Testis (tissue), 3 donors: Measurements from ENCODE around the gene ANKRD35. TPM values are rescaled to one million over a fixed set of nuclear protein-coding genes. Genes with fewer than 3 reads are reported as not detected.
A peak's percentile ranks its signal among the peaks of the same experiment; 100 is the strongest.

Experiments
- DNase-seq: peaks from one replicate; pipeline ENCODE4 v3.0.0-alpha.2; 2019
- H3K27ac ChIP-seq, 2 donors: fragments of 200-600 bp; sonication (generic); one replicate each; pipeline ENCODE4 v1.5.1; 2019
- H3K27me3 ChIP-seq: fragments of 200-600 bp; sonication (generic); one replicate; pipeline ENCODE4 v1.5.1; 2019
- H3K36me3 ChIP-seq: fragments of 200-600 bp; sonication (generic); one replicate; pipeline ENCODE4 v1.5.1; 2017; ENCODE audit warnings: low read depth; ENCODE audit errors: missing control alignments
- H3K4me1 ChIP-seq: fragments of 200-600 bp; sonication (generic); one replicate; pipeline ENCODE4 v1.5.1; 2019
- H3K4me3 ChIP-seq, 2 donors: fragments of 200-600 bp; sonication (generic); one replicate each; pipeline ENCODE4 v1.5.1; 2017 to 2019
- H3K9me3 ChIP-seq: fragments of 200-600 bp; sonication (generic); one replicate; pipeline ENCODE4 v1.5.1; 2017
- CTCF ChIP-seq, 3 experiments: fragments of 450-650 bp in 2 of 3; fragments of 200-600 bp in 1 of 3; sonication (generic) in 1 of 3; IDR thresholded peaks; one replicate each; pipeline ENCODE4 v1.5.1; 2016 to 2019; ENCODE audit warnings: antibody characterized with exemption in 3 of 3, mild to moderate bottlenecking in 2 of 3, moderate library complexity in 1 of 3
- POLR2A ChIP-seq: fragments of 450-650 bp; IDR thresholded peaks from one replicate; pipeline ENCODE4 v1.6.1; 2017; ENCODE audit warnings: antibody characterized with exemption, mild to moderate bottlenecking, moderate library complexity
- WGBS, 2 donors: methylation state at CpG; one replicate each; pipeline ENCODE4 v1.1.5; 2018; 5-methylcytosine and 5-hydroxymethylcytosine counted together
- intact Hi-C: fragments of 100-400 bp; cut with DNase I; formaldehyde crosslinking; loops from one replicate; pipeline ENCODE4 v1.15.1; 2023; ENCODE audit warnings: low total_unique reads
- polyA plus RNA-seq: library from polyadenylated mRNA; stranded (reverse); fragments of 350-450 nt; fragmentation: Illumina TruSeq; extraction: RNeasy Lipid Tissue Mini Kit (QIAGEN cat#74804); gene quantifications from one replicate; pipeline ENCODE4 v1.2.3, GENCODE V29; 2014; ENCODE audit warnings: low read depth, low replicate concordance; ENCODE audit not compliant: insufficient read depth
- total RNA-seq, 2 donors: library from RNA; depleted of rRNA; stranded (reverse); fragments of >200 nt; gene quantifications; one replicate each; pipeline ENCODE4 v1.2.3, GENCODE V29; 2016

Gene ANKRD35
- total and polyA plus RNA-seq, 3 donors from 2014 or later, result 1.3 to 3.3 (median 1.7) TPM

- H3K4me1 ChIP-seq, result peaks cover 23% of the 10 kb centered on the region
- peak overlapping the region; percentile 88 to 92 for H3K4me3 ChIP-seq
- no peak for TF ChIP-seq POLR2A
- DNase-seq, result no peak
- no peaks in the 10 kb centered on the region for H3K9me3 ChIP-seq
- no peaks in the 10 kb centered on the region for H3K36me3 ChIP-seq
- peak overlapping the region; percentile 80 to 88 for H3K27ac ChIP-seq
- no peaks in the 10 kb centered on the region for H3K27me3 ChIP-seq
- 42 to 61% methylated on average over 5 of the region's 5 CpGs for whole genome bisulfite sequencing, 2 donors
- intact Hi-C loops, result no loop called here
Measured at GRCh38 chr1:145917595-145917994, 31.9 kb upstream of the ANKRD35 start.

GRCh38 chr1:145916745-145917144 is 31.1 kb upstream of the ANKRD35 start:
- H3K36me3 ChIP-seq, result no peaks in the 10 kb centered on the region

GRCh38 chr1:145912128-145912641 is 26.5 kb upstream of the ANKRD35 start:
- no peak overlapping the region for H3K4me3 ChIP-seq
- peaks cover 11% of the 10 kb centered on the region for H3K4me1 ChIP-seq
- WGBS, 2 donors, result 78 to 82% methylated on average over 10 to 11 of the region's 11 CpGs
- intact Hi-C loops, result no loop called here
- no peak overlapping the region for H3K27ac ChIP-seq
- no peaks in the 10 kb centered on the region for H3K36me3 ChIP-seq
- no peak for DNase-seq
- TF ChIP-seq CTCF (IDR thresholded peaks at IDR 0.05), result no peak
- no peak for TF ChIP-seq POLR2A
- H3K27me3 ChIP-seq, result no peaks in the 10 kb centered on the region
- H3K9me3 ChIP-seq, result no peaks in the 10 kb centered on the region

More at GRCh38 chr1:145916745-145917144, 31.1 kb upstream of the ANKRD35 start:
- H3K27ac ChIP-seq, result no peak overlapping the region
- WGBS, 2 donors, result 75 to 80% methylated on average over 5 of the region's 5 CpGs
- no peaks in the 10 kb centered on the region for H3K27me3 ChIP-seq
- no peak overlapping the region for H3K4me3 ChIP-seq
- no peak for DNase-seq
- no peaks in the 10 kb centered on the region for H3K9me3 ChIP-seq
- intact Hi-C loops, result no loop called here
- no peak for TF ChIP-seq POLR2A
- TF ChIP-seq CTCF (IDR thresholded peaks at IDR 0.05), result no peak
- H3K4me1 ChIP-seq, result peaks cover 23% of the 10 kb centered on the region

- H3K4me1 ChIP-seq, result peaks cover 7% of the 10 kb centered on the region
- no peak for TF ChIP-seq CTCF (IDR thresholded peaks at IDR 0.05)
- no peak for TF ChIP-seq POLR2A
- WGBS, 2 donors, result 54 to 67% methylated on average over 1 of the region's 1 CpG
- H3K36me3 ChIP-seq, result no peaks in the 10 kb centered on the region
- H3K4me3 ChIP-seq, result no peak overlapping the region
- no peak for DNase-seq
- H3K9me3 ChIP-seq, result no peaks in the 10 kb centered on the region
- H3K27ac ChIP-seq, result no peak overlapping the region
- intact Hi-C loops, result no loop called here
- H3K27me3 ChIP-seq, result no peaks in the 10 kb centered on the region
Measured at GRCh38 chr1:145908653-145909052, 23.0 kb upstream of the ANKRD35 start.

- intact Hi-C loops, result no loop called here
- 75 to 81% methylated on average over 8 to 10 of the region's 10 CpGs for WGBS, 2 donors
- no peak overlapping the region for H3K4me3 ChIP-seq
- no peak for DNase-seq
- TF ChIP-seq CTCF (IDR thresholded peaks at IDR 0.05) (no peak), POLR2A (no peak)
- no peak overlapping the region for H3K27ac ChIP-seq
- no peaks in the 10 kb centered on the region for H3K36me3 ChIP-seq
- H3K9me3 ChIP-seq, result no peaks in the 10 kb centered on the region
- H3K27me3 ChIP-seq, result no peaks in the 10 kb centered on the region
- H3K4me1 ChIP-seq, result peaks cover 7% of the 10 kb centered on the region
Measured at GRCh38 chr1:145906954-145907753, 21.5 kb upstream of the ANKRD35 start.
